ENCODE data around the gene SLC30A3.
"Not testable (repeated sequence)": the region's sequence is repeated elsewhere in the genome, so short reads cannot be mapped to it uniquely, and the experiment has no call there.

Gene SLC30A3

GRCh38 chr2:27262379-27263286, at the start of gene SLC30A3:
Gene SLC30A3 (minus strand): TSS chr2:27263047. CDS start chr2:27262906, 141 bp downstream.
- no peak for DNase-seq (ENCODE audit: low read depth)

GRCh38 chr2:27312152-27312551, 49.3 kb upstream of the SLC30A3 start:
- no peak for DNase-seq (ENCODE audit: low read depth)

GRCh38 chr2:27309651-27310050, 46.8 kb upstream of the SLC30A3 start:
- no peak for DNase-seq (ENCODE audit: low read depth)

- no peak for DNase-seq (ENCODE audit: low read depth)
Measured at GRCh38 chr2:27308359-27308881, 45.6 kb upstream of the SLC30A3 start, which contains the start of gene UCN. Gene UCN (minus strand): TSS chr2:27308445. CDS start chr2:27307895, 550 bp downstream.

GRCh38 chr2:27307545-27308358, 44.9 kb upstream of the SLC30A3 start:
- DNase-seq (ENCODE audit: low read depth), result no peak

- no peak for DNase-seq (ENCODE audit: low read depth)
Measured at GRCh38 chr2:27307287-27307544, 44.4 kb upstream of the SLC30A3 start.

GRCh38 chr2:27306573-27307286, 43.9 kb upstream of the SLC30A3 start:
- DNase-seq (ENCODE audit: low read depth), result no peak

- no peak for DNase-seq (ENCODE audit: low read depth)
Measured at GRCh38 chr2:27306136-27306535, 43.3 kb upstream of the SLC30A3 start.

GRCh38 chr2:27305516-27305915, 42.7 kb upstream of the SLC30A3 start:
- no peak for DNase-seq (ENCODE audit: low read depth)

GRCh38 chr2:27304488-27305240, 41.8 kb upstream of the SLC30A3 start:
- DNase-seq (ENCODE audit: low read depth), result no peak

GRCh38 chr2:27303093-27304025, 40.5 kb upstream of the SLC30A3 start:
- no peak for DNase-seq (ENCODE audit: low read depth)

GRCh38 chr2:27300606-27301005, 37.8 kb upstream of the SLC30A3 start:
- DNase-seq (ENCODE audit: low read depth), result not testable (repeated sequence)

GRCh38 chr2:27298391-27299080, 35.7 kb upstream of the SLC30A3 start:
- no peak for DNase-seq (ENCODE audit: low read depth)

- no peak for DNase-seq (ENCODE audit: low read depth)
Measured at GRCh38 chr2:27297195-27297594, 34.3 kb upstream of the SLC30A3 start.

GRCh38 chr2:27296481-27296880, 33.6 kb upstream of the SLC30A3 start:
- no peak for DNase-seq (ENCODE audit: low read depth)

GRCh38 chr2:27294928-27295327, 32.1 kb upstream of the SLC30A3 start:
- DNase-seq (ENCODE audit: low read depth), result no peak

- DNase-seq (ENCODE audit: low read depth), result no peak
Measured at GRCh38 chr2:27291865-27292264, 29.0 kb upstream of the SLC30A3 start.

GRCh38 chr2:27290549-27290948, 27.7 kb upstream of the SLC30A3 start:
- DNase-seq (ENCODE audit: low read depth), result no peak

GRCh38 chr2:27288610-27289009, 25.8 kb upstream of the SLC30A3 start:
- no peak for DNase-seq (ENCODE audit: low read depth)

GRCh38 chr2:27285481-27285880, 22.6 kb upstream of the SLC30A3 start:
- no peak for DNase-seq (ENCODE audit: low read depth)
